Fibroblast of skin of back (primary cell): ENCODE data around the gene SH3RF2.

ENCODE experiments used
- DNase-seq: peaks from one replicate; pipeline ENCODE4 v3.0.0-alpha.2; 2013

SH3RF2 gene

DNA sequence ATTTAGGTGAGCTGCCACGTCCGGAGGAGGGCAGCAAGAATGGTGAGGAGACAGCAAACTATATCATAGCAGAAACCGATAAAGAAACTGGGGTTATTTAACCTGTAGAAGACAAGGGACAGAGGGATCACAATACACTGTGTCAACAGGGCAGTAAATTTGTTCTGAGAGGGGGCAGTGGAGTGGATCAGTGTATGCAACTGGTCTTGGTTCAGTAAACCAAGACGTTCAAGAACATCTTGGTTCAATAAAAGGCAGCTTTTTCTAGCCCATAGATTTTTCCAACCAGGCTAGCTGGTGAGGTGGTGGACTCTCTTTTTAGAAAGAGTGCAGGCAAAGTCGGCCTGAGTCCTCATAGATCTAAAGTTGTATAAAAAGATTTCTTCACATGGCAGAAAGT is 113.7 kb downstream of the SH3RF2 start:
- no peak for DNase-seq

- DNase-seq: peak; percentile 67
Observed at GRCh38 chr5:146051678-146052077, 115.3 kb downstream of the SH3RF2 start.

DNA sequence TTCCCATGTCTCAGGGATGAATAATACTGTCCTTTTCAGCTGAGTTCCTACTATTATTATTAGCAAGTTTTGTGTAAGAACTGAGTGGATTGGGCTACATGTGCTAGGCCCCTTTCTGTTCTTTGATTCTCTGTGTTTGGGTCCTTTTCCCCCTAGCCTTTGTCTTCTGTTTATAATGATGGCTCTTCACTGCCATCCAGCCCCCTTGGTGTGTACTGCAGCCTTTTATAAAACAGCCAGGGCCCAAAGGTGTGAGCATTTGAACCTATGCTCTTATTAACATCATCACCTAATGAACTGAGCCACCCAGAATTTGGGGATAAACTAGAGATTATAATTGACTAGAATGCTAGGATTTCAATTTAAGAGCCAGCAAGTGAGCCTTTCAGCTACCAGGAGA is 116.4 kb downstream of the SH3RF2 start:
- no peak for DNase-seq

DNA sequence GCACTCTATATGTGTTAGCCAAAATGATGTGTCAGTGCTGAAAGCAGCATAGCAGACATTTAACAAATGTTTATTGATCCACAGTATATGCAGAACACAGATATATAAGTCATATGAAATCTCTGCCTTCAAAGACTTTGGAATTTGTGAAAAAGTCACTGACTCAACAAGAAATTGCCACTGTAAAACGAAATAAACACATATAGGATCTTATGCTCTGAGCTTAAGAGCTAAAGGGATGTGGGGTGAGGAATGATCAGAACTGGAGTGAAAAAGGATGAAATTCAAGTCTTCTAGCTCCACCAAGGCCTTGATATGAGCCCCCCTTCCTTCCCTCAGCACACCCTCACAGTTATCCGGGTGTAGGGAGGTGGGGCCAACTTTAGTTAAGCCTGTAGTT is 119.1 kb downstream of the SH3RF2 start:
- no peak for DNase-seq

GRCh38 chr5:146059460-146060220 is 123.3 kb downstream of the SH3RF2 start:
- no peak for DNase-seq

DNA sequence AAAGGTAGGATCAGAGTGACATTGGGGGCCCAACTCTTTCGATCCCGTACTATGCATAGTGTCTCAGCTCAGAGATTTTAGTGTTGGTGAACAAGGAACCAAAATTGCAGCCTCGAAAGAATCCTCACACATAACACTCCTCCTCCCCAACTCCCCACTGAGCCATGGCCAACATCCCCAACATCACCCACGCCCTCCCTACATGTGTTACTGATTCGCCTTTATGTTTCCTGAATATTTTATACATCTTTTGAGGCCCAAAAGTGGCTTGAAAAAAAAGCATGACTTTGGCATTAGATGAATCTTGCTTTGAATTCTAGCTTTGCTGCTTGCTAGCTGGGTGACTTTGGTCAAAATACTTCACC is 123.8 kb downstream of the SH3RF2 start:
- no peak for DNase-seq

DNA sequence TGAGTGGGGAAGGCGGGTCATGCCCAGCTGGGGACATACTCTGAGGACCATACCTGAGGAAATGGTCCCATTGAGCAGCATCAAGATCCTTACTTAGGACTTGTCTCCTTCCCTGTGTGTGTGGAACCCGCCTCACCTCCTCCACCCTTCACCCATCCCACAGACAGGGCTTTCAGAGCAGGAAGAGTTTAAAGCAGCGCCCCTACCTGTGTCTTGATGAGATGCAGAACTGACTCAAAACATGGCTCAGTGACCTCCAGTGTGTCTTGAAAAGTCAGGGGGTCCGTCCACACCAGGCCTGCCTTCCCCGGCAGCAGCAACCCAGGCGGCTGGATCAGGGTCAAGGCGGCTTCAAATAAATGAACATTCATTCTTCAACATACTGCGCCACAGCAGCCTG is 130.6 kb downstream of the SH3RF2 start:
- no peak for DNase-seq

GRCh38 chr5:146068206-146068605 is 131.8 kb downstream of the SH3RF2 start:
- DNase-seq: no peak

DNA sequence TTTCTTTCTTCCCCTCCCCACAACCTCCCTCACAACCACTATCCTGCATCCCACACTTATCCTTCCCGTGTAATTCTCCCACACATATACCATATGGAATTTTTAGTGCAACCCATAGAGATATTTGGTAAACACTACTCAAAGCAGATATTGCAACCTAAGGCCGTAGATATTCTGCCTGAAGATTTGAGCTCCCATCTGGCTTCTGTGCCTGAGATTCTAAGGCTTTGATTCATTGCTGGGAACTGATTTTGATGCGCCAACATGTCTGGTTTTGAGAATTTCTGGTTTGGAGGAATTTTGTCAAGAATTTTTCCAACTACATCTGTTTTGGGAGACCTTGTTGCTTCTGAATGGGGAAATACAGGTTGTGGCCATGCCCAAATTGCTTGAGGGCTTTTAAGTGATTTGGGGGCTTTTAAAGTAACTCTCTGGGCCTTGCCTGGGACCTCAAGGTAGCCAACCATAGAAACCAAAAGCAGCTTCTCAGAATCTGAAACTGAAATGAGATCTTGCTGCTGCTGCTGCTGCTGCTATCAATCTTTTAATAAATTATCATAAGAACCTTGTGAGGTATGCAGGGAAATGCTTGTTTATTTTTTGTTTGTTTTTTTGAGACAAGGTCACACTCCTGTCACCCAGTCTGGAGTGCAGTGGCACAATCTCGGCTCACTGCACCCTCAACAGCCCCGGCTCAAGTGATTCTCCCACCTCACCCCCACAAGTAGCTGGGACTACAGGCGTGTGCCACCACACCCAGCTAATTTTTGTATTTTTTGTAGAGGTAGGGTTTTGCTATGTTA is 132.8 kb downstream of the SH3RF2 start:
- DNase-seq: no peak

- no peak for DNase-seq
Observed at GRCh38 chr5:146069780-146070099, 133.4 kb downstream of the SH3RF2 start.

DNA sequence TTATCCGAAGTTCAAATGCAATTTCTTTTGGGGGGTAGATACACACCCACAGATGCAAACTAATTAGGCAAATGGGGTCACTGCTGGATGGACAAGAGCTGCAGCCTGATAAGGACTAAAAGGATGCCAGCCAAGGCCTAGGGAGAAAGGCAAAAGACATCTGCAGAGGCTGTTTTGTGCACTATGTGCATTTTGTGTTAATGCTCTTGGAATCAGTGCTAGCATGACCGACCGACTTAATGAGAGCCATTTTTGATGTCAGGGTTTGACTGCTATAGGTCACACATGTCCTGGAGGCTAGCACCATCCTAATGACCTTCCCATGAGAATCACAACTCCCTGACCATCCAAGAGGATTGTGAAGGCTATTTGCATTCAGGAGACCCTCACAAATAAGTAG is 134.4 kb downstream of the SH3RF2 start:
- no peak for DNase-seq

DNA sequence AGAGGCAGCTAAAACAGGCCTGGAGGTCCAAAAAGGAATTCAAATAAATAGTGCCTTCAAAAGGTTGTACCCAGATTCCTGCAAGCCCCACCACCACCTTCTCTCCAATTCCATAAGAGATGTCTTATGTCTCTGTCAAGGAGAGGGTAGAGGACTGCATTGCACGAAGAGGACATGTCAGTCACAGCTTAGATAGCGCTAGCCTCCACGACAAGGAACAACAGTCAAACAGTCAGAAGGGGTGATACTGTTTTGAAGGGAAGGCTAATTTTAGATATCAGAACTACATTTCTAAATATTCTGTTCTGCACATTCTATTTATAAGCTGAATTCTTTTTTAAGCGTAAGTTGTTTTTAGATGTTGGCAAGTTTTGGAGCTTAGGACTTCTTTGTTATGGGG is 134.8 kb downstream of the SH3RF2 start:
- DNase-seq: no peak

DNA sequence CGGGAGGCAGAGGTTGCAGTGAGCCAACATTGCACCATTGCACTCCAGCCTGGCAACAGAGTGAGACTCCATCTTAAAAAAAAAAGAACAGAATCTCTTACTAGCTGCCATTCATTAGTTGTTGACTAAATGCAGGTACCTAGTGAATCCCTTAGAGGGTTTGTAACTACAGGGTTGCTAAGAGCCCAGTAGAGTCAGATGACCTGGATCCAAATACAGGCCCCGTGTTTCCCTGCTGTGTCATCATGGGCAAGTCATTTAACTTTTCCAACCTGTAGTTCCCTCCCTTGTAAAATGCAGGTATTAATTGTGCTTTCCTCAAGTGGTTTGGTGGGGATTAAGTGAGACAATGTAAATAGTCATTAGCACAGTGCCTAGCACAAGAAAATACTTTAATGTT is 136.2 kb downstream of the SH3RF2 start:
- no peak for DNase-seq

DNA sequence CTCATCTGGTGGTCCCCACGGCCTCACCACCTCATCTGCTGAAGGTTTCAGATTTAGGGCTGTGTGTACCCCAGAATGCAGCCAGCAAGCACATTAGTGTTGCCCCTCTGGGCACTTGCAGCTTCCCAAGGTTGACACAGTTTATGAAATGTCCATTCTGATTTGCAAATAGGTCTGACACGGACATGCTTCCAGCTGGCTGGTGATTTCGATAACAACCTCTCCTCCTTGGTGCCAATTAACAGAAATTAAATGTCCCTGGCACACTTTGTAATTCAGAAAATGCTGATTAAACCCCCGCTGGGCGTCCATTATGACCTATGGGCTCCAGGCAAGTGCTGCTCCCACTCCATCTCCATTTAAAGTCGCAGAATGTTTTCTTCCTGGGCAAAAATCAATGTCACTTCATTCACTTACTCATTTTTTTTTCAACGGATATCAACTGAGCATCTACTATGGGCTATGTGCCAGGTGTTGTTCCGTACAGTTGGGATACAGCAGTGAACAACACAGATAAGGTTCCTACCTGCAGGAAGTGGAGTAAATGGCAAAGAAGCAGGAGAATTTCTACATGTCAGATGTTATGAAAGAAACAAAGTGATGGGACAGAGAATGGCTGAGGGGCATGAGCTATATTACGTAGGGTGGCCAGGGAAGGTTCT is 137.0 kb downstream of the SH3RF2 start:
- no peak for DNase-seq

- no peak for DNase-seq
Observed at GRCh38 chr5:146076028-146076427, 139.7 kb downstream of the SH3RF2 start.

DNA sequence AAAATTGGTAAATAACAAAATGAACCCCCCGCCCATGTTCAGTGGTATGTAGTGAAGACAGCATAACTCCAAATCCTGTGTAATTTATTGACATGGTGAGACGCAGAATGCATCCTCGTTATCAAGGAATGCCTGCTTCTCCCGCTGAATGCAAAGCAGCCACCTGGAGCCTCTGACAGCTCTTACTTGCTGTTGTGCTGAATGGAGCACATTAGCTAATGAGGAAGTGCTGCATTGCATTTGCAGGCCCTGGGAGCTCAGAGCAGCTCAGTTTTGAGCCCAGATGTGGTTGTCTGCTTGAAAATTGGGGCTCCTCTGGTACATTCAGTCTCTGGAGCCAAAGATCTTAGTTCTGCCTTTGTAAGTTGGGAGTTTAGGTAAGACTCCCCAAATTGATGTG is 140.1 kb downstream of the SH3RF2 start:
- no peak for DNase-seq

DNA sequence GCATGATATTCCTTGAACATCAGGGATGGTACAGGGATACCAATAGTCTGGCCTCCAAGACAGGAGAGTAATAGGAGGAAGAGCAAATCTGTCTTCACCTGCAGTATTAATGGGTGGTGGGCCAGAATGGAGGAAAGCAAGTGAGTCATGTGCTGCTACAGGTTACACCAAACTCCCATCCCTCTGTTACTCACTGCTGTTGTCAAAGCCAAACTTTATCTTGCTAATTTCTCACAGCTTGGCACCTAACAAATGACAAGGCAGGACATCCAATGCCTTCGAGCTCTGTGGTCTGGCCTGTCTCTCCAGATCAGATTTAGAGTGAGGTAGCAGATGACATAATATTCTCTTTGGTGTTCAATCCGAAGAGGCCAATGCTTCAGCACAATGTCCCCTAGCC is 142.2 kb downstream of the SH3RF2 start:
- no peak for DNase-seq

DNA sequence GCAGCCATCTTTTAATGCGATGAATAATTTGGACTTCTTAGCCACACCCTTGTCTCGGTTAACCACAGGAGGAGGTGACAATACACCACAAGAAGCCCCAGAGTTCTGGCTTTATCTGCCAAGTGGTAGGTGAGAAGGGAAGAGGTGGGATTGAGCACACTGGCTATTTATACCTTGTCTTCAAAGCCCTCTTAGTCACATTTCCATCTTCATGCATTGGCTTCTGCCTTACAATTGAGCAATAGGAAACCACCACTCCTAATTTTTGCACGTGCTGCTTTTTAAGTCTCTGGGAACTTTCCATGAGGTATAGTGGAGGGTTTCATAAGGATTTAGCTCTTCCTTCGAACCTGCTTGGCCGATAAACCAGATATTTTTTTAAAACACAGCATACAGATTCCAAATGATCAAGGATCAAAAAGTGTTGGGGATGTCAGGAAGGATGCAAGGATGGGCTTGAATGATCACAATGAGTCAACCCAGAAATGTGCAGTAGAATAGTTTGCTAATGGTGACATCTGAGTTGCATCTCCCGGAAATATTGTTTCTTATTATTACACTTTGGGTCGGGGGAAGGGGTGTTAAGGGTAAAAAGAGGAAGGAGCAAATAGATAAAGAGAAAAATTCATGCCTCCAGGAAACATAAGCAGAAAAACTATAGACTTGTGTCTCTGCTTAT is 143.5 kb downstream of the SH3RF2 start:
- DNase-seq: peak; percentile 17

DNA sequence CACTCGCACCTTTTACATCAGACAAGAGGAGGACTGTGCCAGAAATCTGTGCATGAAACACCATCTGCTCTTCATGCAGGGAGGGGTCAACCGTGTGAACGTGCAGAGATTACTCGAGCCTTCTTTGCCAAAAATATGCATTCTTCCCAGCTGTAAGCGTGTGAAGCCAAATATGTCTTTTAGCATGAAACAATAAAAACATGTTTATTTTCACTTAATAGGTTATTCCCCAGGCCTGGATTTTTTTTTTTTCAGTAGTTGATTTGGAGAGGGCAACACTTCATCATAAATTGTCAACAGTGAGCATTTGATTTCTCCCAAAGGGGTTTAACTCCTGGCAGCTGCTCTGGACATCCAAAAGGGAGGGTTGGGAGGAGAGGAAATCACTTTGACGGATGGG is 145.2 kb downstream of the SH3RF2 start:
- no peak for DNase-seq

- DNase-seq: no peak
Observed at GRCh38 chr5:146082798-146083197, 146.4 kb downstream of the SH3RF2 start.

- DNase-seq: no peak
Observed at GRCh38 chr5:146084376-146084775, 148.0 kb downstream of the SH3RF2 start.

DNA sequence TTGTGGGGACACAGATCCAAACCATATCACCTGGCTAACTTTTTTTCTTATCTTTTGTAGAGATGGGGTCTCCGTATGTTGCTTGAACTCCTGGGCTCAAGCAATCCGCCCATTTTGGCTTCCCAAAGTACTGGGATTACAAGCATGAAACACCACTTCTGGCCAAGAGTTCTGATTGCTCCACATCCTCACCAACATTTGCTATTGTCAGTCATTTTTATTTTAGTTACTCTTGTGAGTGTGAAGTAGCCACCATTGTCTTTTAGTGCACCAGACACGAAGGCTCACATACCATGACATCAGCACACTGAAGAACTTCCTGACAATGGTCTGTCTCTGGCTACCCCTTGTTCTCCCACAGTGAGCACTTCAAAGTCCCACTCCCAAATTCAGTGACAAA is 151.7 kb downstream of the SH3RF2 start:
- DNase-seq: no peak

GRCh38 chr5:146089287-146089686 is 152.9 kb downstream of the SH3RF2 start:
- no peak for DNase-seq
